Body of pancreas (tissue), 4 donors: ENCODE measurements around the gene PSMB7. TPM values are rescaled to one million over a fixed set of nuclear protein-coding genes. Genes with fewer than 3 reads are reported as not detected.

ENCODE experiments used
- ATAC-seq: fragments of 150-250 bp; one replicate; pipeline ENCODE4 v1.9.1; 2016
- DNase-seq, 4 donors: peaks; one replicate each; pipeline ENCODE4 v3.0.0-alpha.2; 2019
- H3K27ac ChIP-seq, 4 donors: fragments of 200-600 bp; sonication (generic); 1 replicate in 3 of 4; 2 replicates in 1 of 4; pipeline versions ENCODE4 v1.5.1 to v1.6.1; 2016 to 2019; ENCODE audit warnings: mild to moderate bottlenecking in 1 of 4, mixed read lengths in 1 of 4, moderate library complexity in 1 of 4
- H3K27me3 ChIP-seq, 2 donors: fragments of 200-600 bp; sonication (generic); one replicate each; pipeline ENCODE4 v1.6.0; 2016; ENCODE audit warnings: mild to moderate bottlenecking in 1 of 2
- H3K36me3 ChIP-seq, 2 donors: fragments of 200-600 bp; sonication (generic); replicated peaks in 1 of 2; 2 replicates each; pipeline ENCODE4 v1.5.1; 2016; ENCODE audit warnings: low read depth in 2 of 2; ENCODE audit not compliant: insufficient read depth in 1 of 2
- H3K4me1 ChIP-seq: fragments of 200-600 bp; sonication (generic); one replicate; pipeline ENCODE4 v1.6.0; 2016
- H3K4me3 ChIP-seq, 2 donors: fragments of 200-600 bp; sonication (generic); 1 replicate in 1 of 2; 2 replicates in 1 of 2; pipeline ENCODE4 v1.5.1; 2016 to 2019
- H3K9me3 ChIP-seq, 3 donors: fragments of 200-600 bp; sonication (generic); 1 replicate in 2 of 3; 2 replicates in 1 of 3; pipeline ENCODE4 v1.5.1; 2016
- POLR2A ChIP-seq, 3 donors: fragments of 450-650 bp; IDR thresholded peaks; one replicate each; pipeline ENCODE4 v1.6.1; 2016; ENCODE audit warnings: antibody characterized with exemption in 3 of 3, mild to moderate bottlenecking in 2 of 3
- WGBS, 2 donors: methylation state at CpG; one replicate each; pipeline ENCODE4 v1.1.5; 2017; 5-methylcytosine and 5-hydroxymethylcytosine counted together
- intact Hi-C: fragments of 100-400 bp; cut with DNase I; formaldehyde crosslinking; loops from one replicate; pipeline ENCODE4 v1.15.1; 2023
- total RNA-seq, 2 donors: library from RNA; depleted of rRNA; stranded (reverse); fragments of >200 nt; gene quantifications; one replicate each; pipeline ENCODE4 v1.1.0, GENCODE V29; 2016
- TF ChIP-seq, protein P1 (sequence below), 7 experiments: fragments of 450-650 bp in 4 of 7; fragments of 200-600 bp in 3 of 7; sonication (generic) in 3 of 7; IDR thresholded peaks; one replicate each; pipeline ENCODE4 v1.5.1; 2016 to 2019; ENCODE audit warnings: antibody characterized with exemption in 7 of 7

Gene PSMB7
- total RNA-seq, 2 donors from 2014 or later = 31.6 to 93.9 TPM

DNA sequence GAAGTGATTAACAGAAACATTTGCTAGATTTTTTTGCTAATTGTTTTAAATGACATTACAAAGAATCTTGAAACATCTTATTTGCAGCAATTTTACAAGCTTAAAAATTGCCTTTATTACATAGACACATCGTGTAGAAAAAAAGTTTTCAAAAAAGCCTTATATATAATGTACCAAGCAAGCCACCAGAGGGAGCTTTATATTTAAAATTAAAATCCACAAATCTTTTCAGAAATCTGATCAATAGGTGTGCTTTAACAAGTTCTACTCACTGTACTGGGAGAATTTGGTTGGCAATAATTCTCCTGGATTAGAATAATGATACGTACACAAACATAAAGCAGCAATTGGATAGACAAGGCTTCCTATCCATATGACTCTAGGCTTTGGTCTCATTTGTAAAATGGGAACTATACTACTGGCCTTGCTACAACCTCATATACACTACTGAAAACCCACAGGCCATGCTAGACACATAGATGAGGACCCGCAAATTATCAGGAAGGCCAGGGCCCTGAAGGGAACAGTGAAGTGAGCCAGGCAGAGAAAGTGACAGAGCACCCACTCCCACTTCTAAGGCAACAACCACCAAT lies 4.8 kb downstream of the PSMB7 start:
- ATAC-seq = no peak
- H3K27ac ChIP-seq = no peak overlapping the region
- 61 to 68% methylated on average over 3 of the region's 3 CpGs for WGBS, 2 donors
- peaks cover 0 to 34% of the 10 kb centered on the region in 2 donors for H3K36me3 ChIP-seq
- intact Hi-C loops = no loop called here
- DNase-seq = no peak
- peaks cover 17% of the 10 kb centered on the region for H3K4me1 ChIP-seq
- no peaks in the 10 kb centered on the region for H3K9me3 ChIP-seq
- H3K4me3 ChIP-seq = no peak overlapping the region
- TF ChIP-seq, protein P1, sequence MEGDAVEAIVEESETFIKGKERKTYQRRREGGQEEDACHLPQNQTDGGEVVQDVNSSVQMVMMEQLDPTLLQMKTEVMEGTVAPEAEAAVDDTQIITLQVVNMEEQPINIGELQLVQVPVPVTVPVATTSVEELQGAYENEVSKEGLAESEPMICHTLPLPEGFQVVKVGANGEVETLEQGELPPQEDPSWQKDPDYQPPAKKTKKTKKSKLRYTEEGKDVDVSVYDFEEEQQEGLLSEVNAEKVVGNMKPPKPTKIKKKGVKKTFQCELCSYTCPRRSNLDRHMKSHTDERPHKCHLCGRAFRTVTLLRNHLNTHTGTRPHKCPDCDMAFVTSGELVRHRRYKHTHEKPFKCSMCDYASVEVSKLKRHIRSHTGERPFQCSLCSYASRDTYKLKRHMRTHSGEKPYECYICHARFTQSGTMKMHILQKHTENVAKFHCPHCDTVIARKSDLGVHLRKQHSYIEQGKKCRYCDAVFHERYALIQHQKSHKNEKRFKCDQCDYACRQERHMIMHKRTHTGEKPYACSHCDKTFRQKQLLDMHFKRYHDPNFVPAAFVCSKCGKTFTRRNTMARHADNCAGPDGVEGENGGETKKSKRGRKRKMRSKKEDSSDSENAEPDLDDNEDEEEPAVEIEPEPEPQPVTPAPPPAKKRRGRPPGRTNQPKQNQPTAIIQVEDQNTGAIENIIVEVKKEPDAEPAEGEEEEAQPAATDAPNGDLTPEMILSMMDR (IDR thresholded peaks at IDR 0.05) = peak in 1 of 7 experiments; percentile 16
- TF ChIP-seq POLR2A (IDR thresholded peaks at IDR 0.05) = no peak
- no peaks in the 10 kb centered on the region for H3K27me3 ChIP-seq

DNA sequence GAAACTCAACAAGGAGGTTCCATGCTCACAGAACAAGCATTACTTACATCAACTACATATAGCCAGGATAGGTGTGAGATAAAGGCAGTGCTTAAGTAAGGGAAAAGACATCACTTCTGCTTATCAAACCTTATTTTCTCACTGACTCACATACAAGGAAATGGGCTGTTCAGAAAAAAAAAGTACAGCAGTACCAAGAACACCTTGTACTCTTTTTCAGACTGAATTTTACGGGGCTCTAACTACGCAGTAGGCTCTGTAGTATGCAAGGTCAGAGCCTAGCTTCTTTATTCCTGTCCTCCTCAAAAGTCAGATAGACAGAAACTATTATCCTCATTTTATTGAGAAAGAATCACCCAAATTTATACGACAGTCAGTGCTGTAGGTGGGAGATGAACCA lies 5.8 kb downstream of the PSMB7 start:
- TF ChIP-seq, protein P1 (IDR thresholded peaks at IDR 0.05) = no peak
- TF ChIP-seq POLR2A (IDR thresholded peaks at IDR 0.05) = no peak
- H3K27me3 ChIP-seq = no peaks in the 10 kb centered on the region
- peak overlapping the region in 1 of 4 donors; percentile 7 for H3K27ac ChIP-seq
- peaks cover 0 to 41% of the 10 kb centered on the region in 2 donors for H3K36me3 ChIP-seq
- no peaks in the 10 kb centered on the region for H3K9me3 ChIP-seq
- intact Hi-C loops = no loop called here
- peaks cover 13% of the 10 kb centered on the region for H3K4me1 ChIP-seq
- no peak overlapping the region for H3K4me3 ChIP-seq
- no peak for DNase-seq
- no peak for ATAC-seq
- 93 to 94% methylated on average over 3 of the region's 3 CpGs for WGBS, 2 donors

DNA sequence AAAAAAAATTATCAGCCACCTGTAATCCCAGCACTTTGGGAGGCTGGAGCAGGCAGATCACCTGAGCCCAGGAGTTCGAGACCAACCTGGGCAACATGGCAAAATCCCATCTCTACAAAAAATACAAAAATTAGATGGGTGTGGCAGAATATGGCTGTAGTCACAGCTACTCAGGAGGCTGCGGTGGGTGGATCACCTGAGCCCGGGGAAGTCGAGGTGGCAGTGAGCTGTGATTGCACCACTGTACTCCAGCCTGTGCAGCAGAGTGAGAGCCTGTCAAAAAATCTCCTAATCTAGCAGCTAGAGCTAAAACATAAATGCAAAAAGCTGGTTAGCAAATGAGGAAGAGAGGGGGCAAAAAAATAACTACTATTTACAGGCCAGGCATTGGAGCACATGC lies 12.0 kb downstream of the PSMB7 start:
- Histone ChIP-seq H3K4me1 (no peaks in the 10 kb centered on the region), H3K27ac (no peak overlapping the region), H3K9me3 (no peaks in the 10 kb centered on the region), H3K4me3 (no peak overlapping the region), H3K27me3 (no peaks in the 10 kb centered on the region), H3K36me3 (peaks cover 0 to 34% of the 10 kb centered on the region in 2 donors)
- WGBS, 2 donors = 92 to 94% methylated on average over 4 of the region's 4 CpGs
- no peak for DNase-seq
- TF ChIP-seq, protein P1 (IDR thresholded peaks at IDR 0.05) = no peak
- TF ChIP-seq POLR2A (IDR thresholded peaks at IDR 0.05) = no peak
- no peak for ATAC-seq
- intact Hi-C loops = no loop called here

DNA sequence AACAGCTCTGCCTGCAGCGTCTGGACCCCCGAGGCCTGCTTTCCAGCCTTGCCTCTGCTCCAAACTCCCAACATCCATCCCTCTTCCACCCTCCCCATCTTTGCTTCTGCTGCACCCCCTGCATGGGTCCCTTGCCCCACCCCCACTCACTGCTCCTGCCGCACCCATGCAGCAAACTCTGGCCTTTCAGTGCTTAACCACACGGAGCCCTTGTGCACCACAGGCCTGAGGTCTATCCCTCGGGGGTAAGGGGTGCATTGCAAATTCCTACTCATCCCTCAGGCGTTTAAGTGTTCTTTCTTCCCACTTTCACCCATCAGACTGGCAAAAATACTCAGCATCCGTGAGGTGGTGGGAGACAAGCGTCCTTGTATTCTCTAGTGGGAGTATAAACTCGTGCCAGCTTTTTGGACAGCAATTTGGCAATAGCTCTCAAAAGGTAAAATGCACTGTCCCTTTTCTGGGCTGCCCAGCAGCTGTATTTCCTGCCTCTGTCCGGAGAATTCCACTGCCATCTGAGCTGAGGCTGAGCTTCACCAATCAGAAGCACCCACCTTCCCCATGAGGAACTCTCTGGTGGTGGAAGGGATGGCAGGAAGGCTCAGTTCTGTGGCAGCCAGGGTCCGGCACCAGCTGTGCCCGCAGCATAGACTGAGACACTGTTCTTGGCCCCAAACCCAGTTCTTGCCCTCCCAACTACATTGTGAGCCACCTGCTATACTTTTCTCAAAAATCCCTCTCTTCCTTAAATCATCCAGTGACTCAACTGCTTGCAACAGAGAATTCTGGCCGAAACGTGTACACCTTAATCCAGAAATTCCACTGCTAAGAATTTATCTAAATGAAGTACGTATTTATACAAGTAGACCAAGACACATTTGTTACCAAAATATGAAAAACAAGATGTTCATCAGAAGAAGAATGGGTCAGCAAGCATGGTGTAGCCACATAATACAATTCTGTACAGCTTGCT lies 15.0 kb downstream of the PSMB7 start:
- H3K27ac ChIP-seq = no peak overlapping the region
- H3K27me3 ChIP-seq = no peaks in the 10 kb centered on the region
- intact Hi-C loops = no loop called here
- 64 to 67% methylated on average over 14 to 15 of the region's 15 CpGs for WGBS, 2 donors
- no peak overlapping the region for H3K4me3 ChIP-seq
- DNase-seq (no peak), ATAC-seq (no peak)
- no peaks in the 10 kb centered on the region for H3K4me1 ChIP-seq
- peaks cover 0 to 24% of the 10 kb centered on the region in 2 donors for H3K36me3 ChIP-seq
- TF ChIP-seq, protein P1 (IDR thresholded peaks at IDR 0.05) = no peak
- no peak for TF ChIP-seq POLR2A (IDR thresholded peaks at IDR 0.05)
- no peaks in the 10 kb centered on the region for H3K9me3 ChIP-seq
